HG02610 (cell line): ENCODE measurements around the gene GON7.
"Not testable (repeated sequence)": the region's sequence is repeated elsewhere in the genome, so short reads cannot be mapped to it uniquely, and the experiment has no call there.

ENCODE experiments used
- ATAC-seq: cut with Tn5 transposase; IDR thresholded peaks from one replicate; pipeline ENCODE4 v1.9.1; 2021; ENCODE audit warnings: mild to moderate bottlenecking, moderate library complexity; ENCODE audit not compliant: unreplicated experiment

GON7 gene, protein sequence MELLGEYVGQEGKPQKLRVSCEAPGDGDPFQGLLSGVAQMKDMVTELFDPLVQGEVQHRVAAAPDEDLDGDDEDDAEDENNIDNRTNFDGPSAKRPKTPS

DNA sequence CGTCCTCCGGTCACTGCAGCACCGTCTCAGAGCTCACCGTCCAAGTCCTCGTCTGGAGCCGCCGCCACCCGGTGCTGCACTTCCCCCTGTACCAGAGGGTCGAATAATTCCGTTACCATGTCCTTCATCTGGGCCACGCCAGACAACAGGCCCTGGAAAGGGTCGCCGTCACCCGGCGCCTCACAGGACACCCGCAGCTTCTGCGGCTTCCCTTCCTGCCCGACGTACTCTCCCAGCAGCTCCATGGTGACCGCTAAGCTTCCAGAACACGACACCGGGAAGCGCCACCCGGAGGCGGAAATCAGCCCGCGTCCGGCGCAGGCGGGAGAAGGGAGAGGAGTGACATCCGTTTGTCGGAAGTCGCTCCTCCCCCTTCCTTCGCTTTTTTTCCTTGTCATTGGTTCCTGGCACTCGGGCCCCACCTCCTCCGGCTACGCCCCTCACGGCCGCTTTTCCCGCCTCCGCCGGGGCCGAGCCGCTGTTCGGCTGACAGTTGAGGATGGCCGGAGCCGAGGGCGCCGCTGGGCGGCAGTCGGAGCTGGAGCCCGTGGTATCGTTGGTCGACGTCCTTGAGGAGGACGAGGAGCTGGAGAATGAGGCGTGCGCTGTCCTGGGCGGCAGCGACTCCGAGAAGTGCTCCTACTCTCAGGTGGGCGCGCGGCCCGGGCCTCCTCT lies at the start of gene GON7, which contains the start of gene UBR7:
Gene GON7, minus strand, starts transcription at position 273 of the 675 bp plus-strand sequence. Its CDS starts 28 bp downstream, at position 245.
Gene UBR7, plus strand, starts transcription at position 464 of the 675 bp plus-strand sequence. Its CDS starts 36 bp downstream, at position 500.
- ATAC-seq: peak; percentile 90

DNA sequence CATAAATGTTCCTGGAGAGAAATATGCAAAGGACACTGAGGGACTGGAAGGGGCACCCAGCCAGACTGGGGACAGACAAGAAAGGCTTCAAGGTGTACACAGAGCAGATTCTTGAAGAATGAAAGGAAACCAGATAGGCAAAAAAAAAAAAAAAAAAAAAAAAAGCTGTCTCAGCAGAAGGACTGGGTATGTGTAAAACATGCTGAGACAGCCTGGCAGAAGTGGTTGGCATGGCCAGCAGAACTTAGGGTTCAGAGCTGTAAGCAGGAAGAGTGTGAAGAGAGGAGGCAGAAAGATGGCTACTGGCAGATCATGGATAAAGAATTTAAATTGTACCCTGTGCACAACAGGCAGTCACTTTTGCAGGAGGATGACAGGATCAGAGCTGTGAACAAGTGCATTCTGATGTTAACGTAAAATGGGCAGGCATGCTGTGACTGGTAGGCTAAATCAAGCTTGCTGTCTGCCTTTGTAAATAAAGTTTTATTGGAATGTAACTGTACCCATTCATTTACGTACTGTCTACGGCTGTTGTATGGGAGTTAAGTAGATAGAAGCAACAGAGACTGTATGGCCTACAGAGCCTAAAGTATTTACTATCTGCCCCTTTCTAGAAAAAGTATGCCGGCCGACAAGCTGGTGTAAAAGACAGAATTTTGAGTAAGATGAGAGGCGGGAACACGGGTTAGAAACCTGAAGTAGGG lies 42.4 kb upstream of the GON7 start:
- ATAC-seq: no peak

DNA sequence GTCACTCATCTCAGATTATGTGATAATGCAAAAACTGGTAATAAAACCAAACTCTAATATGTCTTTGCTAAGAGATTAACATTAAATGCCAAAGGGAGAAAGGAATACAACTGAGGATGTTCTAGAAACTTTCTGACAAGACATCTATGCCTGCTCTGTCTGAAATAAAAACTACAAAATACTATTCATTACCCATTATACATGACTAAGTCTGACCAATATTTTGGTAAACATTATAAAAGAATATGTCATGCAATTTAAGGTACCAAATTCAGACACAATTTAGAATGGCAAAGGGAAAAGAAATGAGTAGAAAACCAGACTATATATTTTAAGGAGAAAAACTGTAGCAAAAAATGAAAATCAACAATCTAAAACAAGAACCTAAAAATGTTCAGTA lies 39.7 kb upstream of the GON7 start:
- ATAC-seq: no peak

DNA sequence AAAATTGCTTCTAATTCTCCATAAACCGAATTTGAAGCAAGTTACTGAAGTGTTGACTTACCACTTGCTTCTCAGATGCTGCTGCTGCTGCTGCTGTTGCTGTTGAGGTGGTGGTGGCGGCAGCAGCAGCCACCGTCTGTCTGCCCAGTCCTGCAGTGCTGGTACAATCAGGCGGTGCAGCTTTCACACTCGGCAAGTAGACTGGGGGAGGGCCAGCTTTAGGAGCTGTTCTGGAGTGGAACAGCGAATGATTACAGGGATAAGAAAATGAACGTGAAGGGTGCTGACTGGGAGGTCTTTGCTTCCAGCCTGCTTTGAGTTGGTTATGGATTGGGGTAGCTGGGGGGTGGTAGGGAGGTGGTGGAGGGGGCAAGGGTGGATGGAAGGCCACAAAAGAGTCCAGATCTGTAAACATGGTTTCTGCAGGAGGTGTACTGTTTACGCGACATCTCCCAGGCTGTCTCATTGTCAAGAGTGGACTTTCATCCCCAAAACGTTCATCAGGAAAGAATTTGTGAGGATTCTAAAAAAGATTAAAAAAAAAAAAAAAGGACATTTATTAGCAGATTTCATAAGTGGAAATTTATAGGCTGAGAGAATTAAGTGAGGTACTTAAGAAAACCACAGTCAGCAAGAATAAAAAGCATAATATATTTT lies 39.0 kb upstream of the GON7 start:
- ATAC-seq: no peak

DNA sequence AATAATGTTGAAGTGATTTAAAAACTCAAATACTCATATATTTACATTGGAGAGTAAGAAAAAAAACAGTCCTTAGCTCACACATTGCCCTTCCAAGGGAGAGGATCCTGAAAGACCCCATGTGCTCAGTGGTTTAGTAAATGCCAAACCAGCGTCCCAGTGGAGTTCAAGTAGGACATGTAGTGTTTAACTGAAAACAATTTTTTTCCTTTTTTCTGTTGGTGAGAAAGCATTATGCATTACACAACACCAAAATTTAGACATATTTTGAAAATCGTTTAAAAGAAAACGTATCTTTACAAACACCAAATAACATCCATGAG lies 33.8 kb upstream of the GON7 start:
- ATAC-seq: no peak

DNA sequence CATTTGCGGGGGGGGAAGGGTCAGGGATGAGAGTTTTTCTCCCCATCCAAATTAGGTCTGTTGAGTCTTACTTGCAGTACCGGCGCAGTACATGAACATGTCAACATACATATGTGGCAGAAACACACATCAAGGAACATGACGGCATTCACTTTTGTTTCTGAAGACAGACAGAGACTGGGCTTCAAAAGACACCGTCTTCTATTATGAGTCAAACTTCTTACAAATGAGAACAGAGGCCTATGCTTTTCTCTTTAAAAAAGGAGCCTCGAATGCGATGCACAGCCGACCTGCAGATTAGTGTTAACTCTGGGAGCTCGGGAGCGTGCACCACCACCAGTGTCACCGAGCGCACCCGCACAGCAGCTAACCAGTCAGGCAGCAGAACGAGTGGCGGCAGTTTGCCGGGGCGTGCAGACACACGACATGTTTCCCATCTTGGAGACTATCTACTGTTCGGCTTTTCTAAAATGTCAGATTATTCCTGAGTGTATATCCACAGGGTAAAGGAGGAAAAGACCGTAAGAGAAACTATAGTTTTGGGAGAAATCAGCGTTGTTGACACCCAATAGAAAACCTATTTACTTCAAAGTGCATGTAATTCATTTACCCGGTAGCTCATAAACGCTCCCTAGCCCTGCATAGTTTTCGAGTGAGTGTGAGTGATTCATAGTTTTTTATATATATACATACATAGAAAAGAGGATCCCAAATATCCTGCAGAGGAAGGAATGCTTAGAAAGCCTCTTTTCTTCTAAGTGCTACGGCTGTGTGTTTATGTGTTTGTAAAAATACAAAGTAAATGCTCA lies 33.2 kb upstream of the GON7 start:
- no peak for ATAC-seq

DNA sequence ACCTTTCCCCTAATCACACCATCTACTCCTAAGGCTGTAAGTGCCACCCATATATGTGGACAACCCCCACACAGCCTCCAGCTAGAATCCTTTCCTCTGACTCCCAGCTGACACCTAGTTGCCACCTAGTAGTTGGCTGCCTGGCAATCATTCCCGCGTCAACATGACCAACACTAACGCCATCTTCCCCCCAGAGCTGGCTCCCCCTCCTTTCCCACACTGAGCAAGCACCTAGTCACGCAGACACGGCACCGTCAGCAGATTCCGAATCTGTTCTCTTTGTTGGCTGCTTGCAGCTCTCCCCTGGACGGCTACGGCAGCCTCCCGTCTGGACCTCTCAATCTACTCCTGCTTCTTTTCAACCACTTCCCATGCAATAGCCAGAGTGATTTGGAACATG lies 27.9 kb upstream of the GON7 start:
- no peak for ATAC-seq

DNA sequence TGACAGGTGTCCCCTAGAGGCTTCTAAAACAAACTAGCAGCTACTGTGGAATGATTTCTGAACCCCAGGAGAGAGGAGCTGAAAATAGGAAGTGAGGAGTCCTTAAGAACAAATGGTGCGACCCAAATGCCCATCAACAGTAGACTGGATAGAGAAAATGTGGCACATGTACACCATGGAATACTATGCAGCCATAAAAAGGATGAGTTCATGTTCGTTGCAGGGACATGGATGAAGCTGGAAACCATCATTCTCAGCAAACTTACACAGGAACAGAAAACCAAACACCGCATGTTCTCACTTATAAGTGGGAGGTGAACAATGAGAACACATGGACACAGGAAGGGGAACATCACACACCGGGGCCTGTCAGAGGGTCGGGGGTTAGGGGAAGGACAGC lies 26.2 kb upstream of the GON7 start:
- ATAC-seq: not testable (repeated sequence)

DNA sequence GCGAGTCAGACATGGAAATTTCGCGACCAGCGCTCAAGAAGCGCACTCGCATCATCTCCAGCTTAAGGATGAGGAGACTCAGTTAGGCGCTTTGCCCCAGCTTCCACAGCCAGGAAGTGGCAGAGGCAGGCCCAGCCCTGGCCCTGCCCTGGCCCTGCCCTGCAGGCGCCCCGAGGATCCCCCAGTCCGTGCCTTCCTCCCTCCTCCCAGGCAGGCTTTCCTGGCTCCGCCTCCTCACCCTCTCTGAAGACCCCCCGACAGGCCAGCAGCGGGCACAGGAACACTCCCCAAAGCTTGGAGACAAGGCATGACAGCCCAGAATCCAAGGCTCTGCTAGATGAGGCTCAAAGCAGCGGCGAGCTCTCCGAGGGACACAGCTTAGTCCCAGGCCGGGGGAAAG lies 25.3 kb upstream of the GON7 start:
- no peak for ATAC-seq

DNA sequence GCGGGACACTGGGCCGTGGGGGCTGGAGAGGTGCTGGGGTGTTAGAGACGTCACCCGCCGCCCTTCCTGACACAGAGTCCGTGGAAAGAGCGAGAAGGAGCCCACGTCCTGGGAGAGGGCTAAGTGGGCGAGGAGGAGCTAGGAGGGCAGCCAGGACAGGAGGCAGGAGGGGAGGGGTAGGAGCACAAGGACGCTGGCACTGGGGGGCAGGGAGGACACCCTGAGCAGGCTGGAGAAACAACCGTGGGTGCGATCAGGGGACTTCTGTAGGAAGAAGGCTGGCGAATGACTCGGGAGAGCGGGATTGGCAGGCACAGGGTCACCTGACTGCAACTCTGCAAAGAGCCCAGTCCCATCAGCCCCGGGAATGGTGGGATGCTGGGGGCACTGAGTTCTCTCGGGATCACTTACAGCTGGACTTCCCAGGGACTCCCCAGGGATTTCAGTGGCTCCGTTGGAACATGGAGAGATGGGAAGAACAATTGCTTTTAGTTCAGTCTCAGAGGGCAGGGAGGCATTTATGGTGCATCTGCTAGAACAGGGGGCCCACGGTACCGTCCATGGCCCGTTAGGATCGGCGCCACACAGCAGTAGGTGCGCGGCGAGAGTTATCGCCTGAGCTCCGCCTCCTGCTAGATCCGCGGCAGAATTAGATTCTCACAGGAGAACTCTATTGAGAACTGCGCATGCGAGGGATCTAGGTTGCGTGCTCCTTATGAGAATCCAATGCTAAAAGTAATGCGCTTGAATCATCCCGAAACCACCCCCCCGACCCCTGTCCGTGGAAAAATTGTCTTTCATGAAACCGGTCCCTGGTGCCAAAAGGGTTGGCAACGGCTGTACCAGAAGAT lies 24.5 kb upstream of the GON7 start:
- ATAC-seq: no peak

DNA sequence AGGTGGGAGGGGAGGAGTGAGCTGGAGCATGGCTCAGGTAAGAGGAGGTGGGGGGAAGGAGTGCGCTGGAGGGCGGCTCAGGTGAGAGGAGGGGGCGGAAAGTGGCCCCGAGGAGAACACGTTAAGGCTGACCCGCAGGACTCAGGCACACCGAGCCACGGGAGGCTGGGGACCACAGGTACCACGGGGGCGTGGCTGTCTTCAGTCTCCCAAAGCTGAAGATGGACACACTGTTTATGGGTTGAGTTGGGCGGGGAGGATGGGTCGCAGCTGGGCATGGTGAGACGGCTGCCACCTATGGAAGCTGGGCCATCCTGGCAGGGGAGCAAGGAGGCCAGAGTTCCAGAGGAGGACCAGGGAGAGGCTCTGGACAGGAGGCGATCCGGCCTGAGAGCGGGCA lies 23.7 kb upstream of the GON7 start:
- no peak for ATAC-seq

DNA sequence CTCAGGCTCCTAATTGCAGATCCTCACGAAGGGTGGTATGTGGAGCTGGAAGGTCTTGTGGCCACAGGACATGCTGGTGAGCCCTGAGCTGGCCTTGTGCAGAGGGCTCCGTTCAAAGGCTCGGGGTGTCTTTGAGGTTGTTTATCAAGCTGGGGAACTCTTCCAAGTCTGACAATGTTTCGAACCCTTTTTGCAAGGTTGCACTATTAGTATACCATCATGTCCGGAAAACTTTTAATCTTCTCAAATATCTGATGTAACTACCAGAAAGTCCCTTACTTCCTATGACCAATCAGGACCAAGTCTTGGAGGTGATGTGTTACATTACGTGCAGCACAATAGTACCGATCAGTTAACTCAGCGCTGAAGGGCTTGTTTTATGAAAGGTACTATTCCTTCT lies 21.7 kb upstream of the GON7 start:
- no peak for ATAC-seq

DNA sequence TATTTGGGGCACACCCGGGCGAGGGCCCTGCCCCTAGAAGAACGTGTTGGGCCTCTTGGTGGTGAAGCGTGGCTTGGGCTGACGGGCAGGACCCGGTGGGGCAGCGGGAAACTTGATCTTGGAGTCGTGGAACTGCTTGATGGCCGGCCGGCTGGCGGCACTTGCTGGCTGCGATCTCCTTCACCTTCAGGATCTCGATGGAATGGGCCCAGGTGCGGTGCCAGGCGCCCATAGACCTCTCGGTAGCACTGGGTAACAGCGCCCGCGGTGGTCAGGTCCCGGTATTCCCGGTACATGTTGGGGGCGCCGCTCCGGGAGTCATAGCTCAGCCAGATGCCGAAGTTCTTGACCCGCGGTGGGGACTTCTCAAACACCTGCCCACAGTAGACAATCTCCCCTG lies 16.7 kb upstream of the GON7 start:
- no peak for ATAC-seq

DNA sequence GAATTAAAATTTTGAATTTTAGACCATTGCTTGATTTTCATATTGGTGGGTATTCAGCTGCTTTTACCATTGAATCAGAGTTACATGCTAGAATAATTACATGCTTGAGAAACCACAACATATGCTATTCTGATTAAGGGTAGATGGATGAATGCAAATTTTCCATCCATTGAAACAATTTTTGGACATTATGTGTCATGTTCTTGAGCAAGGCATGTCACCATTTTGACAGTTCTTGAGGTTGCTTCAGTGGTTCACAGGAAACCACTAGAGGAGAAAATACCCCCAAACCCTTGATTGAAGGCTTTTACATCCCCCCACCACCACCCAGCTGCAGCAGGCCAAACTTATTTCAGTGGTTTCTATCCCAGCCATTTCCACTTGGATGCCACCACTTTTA lies 13.6 kb upstream of the GON7 start:
- ATAC-seq: no peak

DNA sequence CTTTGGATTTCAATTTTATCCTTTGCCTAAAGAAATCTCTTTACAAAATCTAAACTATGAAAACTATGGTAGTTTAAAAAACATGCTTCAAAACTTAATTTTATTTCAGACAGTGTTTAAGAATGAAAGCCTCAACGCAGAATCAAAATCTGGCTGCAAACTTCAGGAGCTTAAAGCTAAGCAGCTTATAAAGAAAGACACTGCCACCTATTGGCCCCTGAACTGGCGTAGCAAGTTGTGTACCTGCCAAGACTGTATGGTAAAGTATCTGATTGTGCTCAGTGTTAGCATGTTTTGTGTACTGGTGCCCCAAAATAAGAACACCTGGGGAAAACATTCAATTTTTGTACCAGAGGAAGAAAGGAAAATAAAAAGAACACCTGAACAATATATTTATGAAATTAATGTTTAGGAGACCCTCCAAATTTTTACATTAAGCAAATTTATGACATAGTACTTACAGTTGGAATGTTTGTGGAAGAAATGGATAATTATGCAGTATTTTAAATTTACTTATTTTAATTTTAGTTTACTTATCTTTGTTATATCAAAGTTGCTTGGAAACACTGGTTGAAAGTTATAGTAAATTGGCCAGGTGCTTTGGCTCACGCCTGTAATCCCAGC lies 12.3 kb upstream of the GON7 start:
- ATAC-seq: no peak

DNA sequence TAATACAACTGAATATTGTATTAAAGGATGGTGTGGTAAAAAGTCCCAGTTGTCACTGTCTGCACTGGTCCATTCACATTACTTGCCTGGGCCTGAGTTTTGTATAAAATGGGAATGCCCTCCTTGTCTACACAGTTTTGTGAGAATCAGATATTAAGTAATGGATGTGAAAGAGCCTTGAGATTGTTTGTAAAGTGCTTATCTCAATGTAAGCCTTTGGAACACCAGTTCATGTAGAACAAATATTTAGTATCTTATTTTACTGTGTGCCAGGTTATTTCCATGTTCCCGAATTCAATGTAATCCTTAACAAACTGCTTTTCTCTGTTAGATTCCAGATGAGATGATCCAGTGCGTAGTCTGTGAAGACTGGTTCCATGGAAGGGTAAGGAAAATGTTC lies 7.7 kb upstream of the GON7 start:
- no peak for ATAC-seq

DNA sequence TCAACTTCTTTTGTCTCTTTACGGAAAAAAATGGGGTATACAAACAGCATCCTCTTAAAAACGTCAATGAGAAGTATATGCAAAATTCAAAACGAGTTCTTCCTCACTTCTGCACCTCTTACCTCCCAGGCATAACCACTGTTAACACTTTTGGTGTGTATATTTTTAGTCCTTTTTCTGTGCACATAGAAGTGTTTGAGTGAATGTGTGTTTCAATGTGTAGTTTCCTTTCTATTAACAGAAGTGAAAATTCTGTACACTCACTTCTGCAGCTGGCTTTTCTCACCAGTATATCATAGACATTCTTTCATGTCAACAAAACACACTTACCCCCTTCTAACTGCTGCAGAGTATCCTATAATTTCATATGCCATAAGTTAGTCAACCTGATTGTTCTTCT lies 5.6 kb upstream of the GON7 start:
- ATAC-seq: peak; percentile 63

DNA sequence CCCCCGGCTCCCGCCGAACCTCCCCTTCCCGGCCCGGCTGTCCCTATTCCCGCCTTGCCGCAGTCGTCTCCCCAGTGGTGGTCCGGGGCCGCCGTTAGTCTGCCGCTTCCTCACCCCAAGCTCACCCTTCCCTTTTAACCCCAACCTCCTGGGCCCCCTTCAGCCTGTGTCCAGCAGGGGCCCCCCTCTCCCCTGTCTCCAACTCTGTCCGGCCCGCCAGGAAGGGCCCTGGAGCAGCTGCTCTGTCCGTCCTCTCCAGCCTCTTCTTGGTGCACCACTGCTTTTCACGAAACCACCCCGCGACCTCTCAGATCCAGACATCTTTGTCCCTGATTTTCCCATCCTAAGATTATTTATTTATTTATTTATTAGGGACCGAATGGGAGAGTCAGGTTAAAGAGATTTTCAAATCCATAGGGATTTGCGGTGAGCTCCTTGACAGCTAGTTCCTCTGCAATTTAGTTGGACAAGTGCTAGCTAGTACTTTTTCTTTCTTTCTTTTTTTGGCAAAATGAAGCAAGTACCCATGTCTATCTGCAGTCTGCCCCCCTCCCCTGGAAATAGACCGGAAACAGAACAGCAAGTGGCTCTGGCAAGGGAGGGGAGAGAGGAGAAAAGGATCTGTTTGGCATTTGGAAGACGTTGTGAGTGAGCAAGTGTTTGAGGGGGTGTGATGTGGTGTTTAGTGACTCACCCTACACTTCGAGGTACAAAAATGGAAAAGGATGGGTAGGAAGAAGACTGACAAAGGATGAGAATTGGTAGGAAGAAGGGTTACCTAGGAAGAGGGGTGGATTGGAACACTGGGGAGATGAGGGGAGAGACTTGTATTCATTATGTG lies 823 bp upstream of the GON7 start:
- peak; percentile 31 for ATAC-seq

DNA sequence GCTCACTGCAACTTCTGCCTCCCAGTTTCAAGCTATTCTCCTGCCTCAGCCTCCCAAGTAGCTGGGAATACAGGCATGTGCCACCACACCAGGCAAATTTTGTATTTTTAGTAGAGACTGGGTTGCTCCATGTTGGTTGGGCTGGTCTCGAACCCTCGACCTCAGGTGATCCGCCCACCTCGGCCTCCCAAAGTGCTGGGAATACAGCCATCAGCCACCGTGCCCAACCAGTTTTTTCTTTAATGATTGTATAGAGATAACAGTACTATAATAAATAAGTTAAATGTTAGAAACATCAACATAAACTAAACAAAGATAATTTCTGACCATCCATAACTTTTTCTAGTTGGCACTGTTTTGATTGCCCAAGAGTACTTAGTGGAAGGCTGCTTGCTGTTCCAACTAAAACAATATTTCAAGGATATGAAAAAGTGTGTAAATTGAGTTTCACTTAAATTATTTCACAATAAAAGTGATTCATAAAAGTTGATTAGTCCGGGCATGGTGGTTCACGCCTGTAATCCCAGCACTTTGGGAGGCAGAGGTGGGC lies 5.6 kb downstream of the GON7 start:
- ATAC-seq: no peak
